Activated CD8-positive, alpha-beta T cell treated with anti-CD3 and anti-CD28 coated beads, Interleukin-2, amount 10 ng/mL, durations not matched to agents 7 days and 5 days (primary cell): Measurements from ENCODE around the gene ZBTB8OS. TPM values are rescaled to one million over a fixed set of nuclear protein-coding genes. Genes with fewer than 3 reads are reported as not detected.
"Not testable (repeated sequence)": the region's sequence is repeated elsewhere in the genome, so short reads cannot be mapped to it uniquely, and the experiment has no call there.

Experiments
- ATAC-seq: fragments of 150-1000 bp; cut with Tn5 transposase; one replicate; pipeline ENCODE4 v1.10.0; 2021; ENCODE audit warnings: moderate library complexity
- CTCF ChIA-PET: fragments of 350-600 bp; sonication (Branson Sonifier 250); formaldehyde crosslinking; loops from one replicate; lab custom pipeline; 2021; ENCODE audit warnings: antibody characterized with exemption; lab: Charles Lee
- POLR2A ChIA-PET: fragments of 350-600 bp; sonication (Branson Sonifier 250); formaldehyde crosslinking; loops from one replicate; lab custom pipeline; 2021; ENCODE audit warnings: antibody characterized with exemption; lab: Charles Lee
- DNase-seq: peaks from one replicate; pipeline ENCODE4 v3.0.0-alpha.2; 2020
- H3K27ac Mint-ChIP-seq: one replicate; pipeline ENCODE4 v1.8.0; 2021; ENCODE audit warnings: mild to moderate bottlenecking, mixed read lengths
- H3K27me3 Mint-ChIP-seq: one replicate; pipeline ENCODE4 v1.8.0; 2021; ENCODE audit warnings: low read depth, mixed read lengths
- H3K36me3 Mint-ChIP-seq: one replicate; pipeline ENCODE4 v1.8.0; 2021; ENCODE audit warnings: low read depth, mixed read lengths
- H3K4me1 Mint-ChIP-seq: one replicate; pipeline ENCODE4 v1.8.0; 2021; ENCODE audit warnings: low read depth, mixed read lengths
- H3K4me3 Mint-ChIP-seq: one replicate; pipeline ENCODE4 v1.8.0; 2021; ENCODE audit warnings: mild to moderate bottlenecking, mixed read lengths
- H3K9me3 Mint-ChIP-seq: one replicate; pipeline ENCODE4 v1.8.0; 2022; ENCODE audit warnings: mixed read lengths; ENCODE audit not compliant: insufficient read depth
- total RNA-seq, 2 experiments: library from RNA; stranded (reverse); gene quantifications; one replicate each; pipeline ENCODE4 v1.2.3, GENCODE V29; 2021

ZBTB8OS gene
- total RNA-seq, 2 experiments from 2014 or later: 50.5 to 54.1 TPM

DNA sequence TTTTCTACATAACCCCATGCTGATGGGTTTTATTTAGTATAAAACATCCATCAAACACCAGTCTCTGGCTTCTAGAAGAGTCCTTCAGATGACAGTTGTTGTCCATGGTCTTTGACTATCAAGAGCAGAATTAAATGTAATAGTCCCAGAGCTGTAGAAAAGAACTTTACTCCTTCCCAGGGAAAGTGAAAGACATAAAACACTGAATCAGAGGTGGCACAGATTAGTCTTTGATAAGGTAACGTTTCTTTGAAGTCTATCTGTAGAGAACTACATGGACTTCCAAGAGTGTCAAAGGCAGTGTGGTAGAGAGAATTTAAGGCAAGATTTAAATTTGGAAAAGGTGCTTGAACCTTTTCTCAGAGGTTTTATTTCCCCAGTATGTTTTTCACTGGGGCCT, 30.3 kb upstream of the ZBTB8OS start:
- H3K36me3 Mint-ChIP-seq: peaks cover 65% of the 10 kb centered on the region
- no peak for ATAC-seq
- no peak for DNase-seq
- ChIA-PET POLR2A (no interaction called here), CTCF (no interaction called here)
- H3K4me1 Mint-ChIP-seq: no peaks in the 10 kb centered on the region
- no peaks in the 10 kb centered on the region for H3K9me3 Mint-ChIP-seq
- no peak overlapping the region for H3K4me3 Mint-ChIP-seq
- no peaks in the 10 kb centered on the region for H3K27me3 Mint-ChIP-seq
- H3K27ac Mint-ChIP-seq: peak overlapping the region; percentile 42

DNA sequence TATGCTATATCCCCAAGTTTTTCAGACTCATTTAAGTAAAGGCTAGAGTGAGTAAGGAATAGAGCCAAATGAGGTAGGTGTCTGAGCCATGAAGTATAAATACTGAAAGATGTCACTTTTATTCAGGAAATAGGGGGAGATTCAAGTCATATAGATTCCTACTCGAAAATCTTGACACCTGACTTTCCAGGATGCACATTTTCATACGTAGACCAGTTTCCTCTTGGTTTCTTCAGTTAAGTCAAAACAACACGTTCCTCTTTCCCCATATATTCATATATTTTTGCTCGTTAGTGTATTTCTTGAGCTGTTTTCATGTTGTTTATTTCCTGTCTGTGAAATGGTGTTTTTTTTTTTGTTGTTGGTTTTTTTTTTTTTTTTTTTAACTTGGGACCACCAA, 29.6 kb upstream of the ZBTB8OS start:
- H3K4me1 Mint-ChIP-seq, DNase-seq, ATAC-seq, H3K27ac Mint-ChIP-seq, H3K4me3 Mint-ChIP-seq, H3K27me3 Mint-ChIP-seq, H3K9me3 Mint-ChIP-seq, CTCF ChIA-PET, POLR2A ChIA-PET: not testable (repeated sequence)
- peaks cover 65% of the 10 kb centered on the region for H3K36me3 Mint-ChIP-seq

DNA sequence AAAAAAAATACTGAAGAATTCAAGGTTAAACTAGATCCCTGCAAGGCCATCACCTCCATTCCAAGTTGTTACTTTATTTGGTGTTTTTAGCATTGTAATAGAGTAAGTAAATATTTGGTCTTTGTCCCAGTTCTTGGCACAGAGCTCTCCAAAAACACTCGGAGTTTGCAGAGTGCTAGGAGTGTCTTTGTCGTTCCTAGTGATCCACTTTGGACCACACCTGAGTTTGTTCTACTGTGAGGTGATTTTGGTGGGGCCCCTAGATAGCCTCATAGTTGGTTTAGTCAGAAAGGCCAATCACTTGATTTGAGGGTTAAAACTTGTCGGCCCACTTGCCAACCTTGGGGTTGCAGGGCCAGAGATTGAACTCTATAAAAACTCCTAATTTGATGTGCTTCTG, 26.6 kb upstream of the ZBTB8OS start:
- Mint-ChIP-seq H3K9me3 (no peaks in the 10 kb centered on the region), H3K27me3 (no peaks in the 10 kb centered on the region), H3K36me3 (peaks cover 66% of the 10 kb centered on the region), H3K27ac (no peak overlapping the region), H3K4me3 (no peak overlapping the region), H3K4me1 (no peaks in the 10 kb centered on the region)
- POLR2A ChIA-PET: no interaction called here
- DNase-seq (no peak), ATAC-seq (no peak)
- CTCF ChIA-PET: interaction anchor here (0.6 to 1.2 kb wide), 2 partner anchors 35 to 120 kb away, joined by 3 to 4 read pairs; no protein-coding TSS in a partner anchor

DNA sequence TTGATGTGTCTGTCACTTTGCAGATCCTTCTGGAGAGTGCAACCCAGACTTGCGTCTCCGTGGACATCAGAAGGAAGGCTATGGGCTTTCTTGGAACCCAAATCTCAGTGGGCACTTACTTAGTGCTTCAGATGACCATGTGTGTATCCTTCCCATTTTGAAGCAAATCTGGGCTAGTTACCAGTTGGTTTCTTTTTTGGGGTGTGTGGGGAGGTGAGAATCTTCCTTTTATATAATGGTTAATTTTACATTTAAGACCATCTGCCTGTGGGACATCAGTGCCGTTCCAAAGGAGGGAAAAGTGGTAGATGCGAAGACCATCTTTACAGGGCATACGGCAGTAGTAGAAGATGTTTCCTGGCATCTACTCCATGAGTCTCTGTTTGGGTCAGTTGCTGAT, 18.4 kb upstream of the ZBTB8OS start:
- DNase-seq, CTCF ChIA-PET, H3K27ac Mint-ChIP-seq, H3K4me3 Mint-ChIP-seq, H3K27me3 Mint-ChIP-seq, H3K9me3 Mint-ChIP-seq, H3K4me1 Mint-ChIP-seq, ATAC-seq, POLR2A ChIA-PET: not testable (repeated sequence)
- H3K36me3 Mint-ChIP-seq: peaks cover 62% of the 10 kb centered on the region

DNA sequence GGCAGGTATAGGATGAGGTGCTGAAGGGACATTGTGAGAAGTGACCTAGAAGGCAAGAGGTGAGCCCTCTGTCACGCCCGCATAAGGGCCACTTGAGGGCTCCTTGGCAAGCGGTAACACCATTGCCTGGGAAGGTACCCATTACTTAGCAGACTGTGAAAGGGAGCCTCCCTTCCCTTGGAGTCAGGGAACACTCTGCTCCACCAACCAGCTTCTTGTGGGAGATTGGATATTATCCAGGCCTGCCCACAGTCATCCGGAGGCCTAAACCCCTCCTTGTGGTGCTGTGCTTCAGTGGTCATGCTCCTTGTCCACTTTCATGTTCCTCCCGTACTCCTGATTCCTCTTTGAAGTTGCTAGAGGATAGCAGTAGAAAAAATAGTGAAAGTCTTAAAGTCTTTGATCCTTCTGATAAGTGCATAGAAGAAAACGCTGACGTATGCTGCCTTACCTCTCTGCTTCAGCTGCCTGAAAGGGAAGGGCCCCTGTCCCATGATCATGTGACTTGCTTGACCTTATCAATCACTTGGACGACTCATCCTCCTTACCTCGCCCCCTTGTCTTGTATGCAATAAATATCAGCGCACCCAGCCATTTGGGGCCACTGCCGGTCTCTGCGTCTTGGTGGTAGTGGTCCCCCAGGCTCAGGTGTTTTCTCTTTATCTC, 16.7 kb upstream of the ZBTB8OS start:
- Mint-ChIP-seq H3K27ac (no peak overlapping the region), H3K36me3 (peaks cover 50% of the 10 kb centered on the region), H3K9me3 (no peaks in the 10 kb centered on the region), H3K4me1 (peaks cover 3% of the 10 kb centered on the region), H3K27me3 (no peaks in the 10 kb centered on the region), H3K4me3 (no peak overlapping the region)
- ChIA-PET CTCF (no interaction called here), POLR2A (no interaction called here)
- ATAC-seq (no peak), DNase-seq (no peak)

DNA sequence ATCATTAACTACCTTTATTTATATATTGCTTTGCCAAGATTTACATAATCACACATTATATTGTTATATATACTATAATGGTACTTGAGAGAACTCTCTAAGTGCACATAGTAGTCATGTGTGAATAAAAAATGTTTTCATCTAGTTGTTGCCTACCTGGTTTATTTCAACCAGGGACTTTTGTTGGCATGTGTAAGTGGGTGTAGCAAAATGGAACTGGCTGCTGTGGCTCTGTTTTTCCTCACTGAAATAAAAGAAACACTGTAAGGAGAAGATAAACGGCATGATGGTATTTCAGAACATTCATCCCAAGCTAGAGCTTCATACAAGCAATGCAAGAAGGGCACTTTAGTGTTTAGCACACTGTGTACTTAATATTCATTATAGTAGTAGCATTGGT, 15.6 kb upstream of the ZBTB8OS start:
- no peak for DNase-seq
- ChIA-PET CTCF (no interaction called here), POLR2A (no interaction called here)
- Mint-ChIP-seq H3K9me3 (no peaks in the 10 kb centered on the region), H3K36me3 (peaks cover 54% of the 10 kb centered on the region), H3K4me3 (no peak overlapping the region), H3K4me1 (peaks cover 3% of the 10 kb centered on the region), H3K27me3 (no peaks in the 10 kb centered on the region), H3K27ac (no peak overlapping the region)
- no peak for ATAC-seq

DNA sequence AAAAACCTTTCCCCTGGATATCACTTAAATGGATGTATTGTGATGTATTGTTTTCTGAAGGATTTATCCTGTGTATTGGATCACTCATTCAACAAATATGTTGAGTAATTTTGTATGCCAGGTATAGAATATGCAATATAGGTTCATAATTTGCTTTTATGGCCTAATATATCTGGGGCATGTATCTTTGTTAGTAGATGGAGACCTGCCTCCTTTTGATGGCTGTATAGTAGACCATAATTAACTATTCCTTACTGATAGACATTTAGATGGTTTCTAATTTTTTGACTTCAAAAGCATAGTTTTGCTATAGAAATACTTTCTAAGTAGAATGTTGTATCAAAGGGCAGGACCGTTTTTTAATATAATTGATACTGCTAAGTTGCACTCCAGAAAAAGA, 9.2 kb upstream of the ZBTB8OS start:
- Mint-ChIP-seq H3K27ac (no peak overlapping the region), H3K27me3 (no peaks in the 10 kb centered on the region), H3K36me3 (peaks cover 61% of the 10 kb centered on the region), H3K4me3 (no peak overlapping the region), H3K4me1 (peaks cover 30% of the 10 kb centered on the region), H3K9me3 (no peaks in the 10 kb centered on the region)
- POLR2A ChIA-PET: interaction anchor here (0.7 kb wide), 1 partner anchor 134 kb away, joined by 3 read pairs; no protein-coding TSS in a partner anchor
- no peak for DNase-seq
- no peak for ATAC-seq
- CTCF ChIA-PET: interaction anchor here (1.4 kb wide), 1 partner anchor 53 kb away, joined by 7 read pairs; no protein-coding TSS in a partner anchor

DNA sequence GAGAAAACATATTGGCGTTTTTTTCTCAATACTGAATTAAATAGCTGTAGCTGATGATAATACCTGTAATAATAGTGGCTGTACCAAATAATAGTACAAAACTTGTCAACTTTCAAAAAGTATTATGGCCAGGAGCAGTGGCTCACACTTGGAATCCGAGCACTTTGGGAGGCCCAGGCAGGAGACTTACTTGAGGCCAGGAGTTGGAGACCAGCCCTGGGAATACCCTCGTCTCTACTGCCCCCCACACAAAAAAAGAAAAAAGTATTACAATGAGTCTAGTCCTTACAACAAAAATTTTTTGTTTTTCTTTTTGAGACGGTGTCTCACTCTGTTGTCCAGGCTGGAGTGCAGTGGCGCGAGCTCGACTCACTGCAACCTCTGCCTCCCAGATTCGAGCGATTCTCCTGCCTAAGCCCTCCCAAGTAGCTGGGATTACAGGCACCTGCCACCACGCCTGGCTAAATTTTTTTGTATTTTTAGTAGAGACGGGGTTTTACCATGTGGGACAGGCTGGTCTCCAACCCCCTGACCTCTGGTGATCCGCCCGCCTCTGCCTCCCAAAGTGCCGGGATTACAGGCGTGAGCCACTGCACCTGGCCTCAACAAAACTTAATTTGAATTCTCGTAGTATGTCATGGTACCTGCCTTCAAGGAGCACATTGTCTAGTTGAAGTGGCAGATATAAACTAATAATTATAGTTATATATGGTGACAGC, 2.1 kb upstream of the ZBTB8OS start:
- Mint-ChIP-seq H3K9me3 (no peaks in the 10 kb centered on the region), H3K27ac (peak overlapping the region; percentile 99), H3K4me3 (peak overlapping the region; percentile 98), H3K4me1 (peaks cover 52% of the 10 kb centered on the region), H3K36me3 (peaks cover 65% of the 10 kb centered on the region), H3K27me3 (no peaks in the 10 kb centered on the region)
- CTCF ChIA-PET: interaction anchor here (1.3 to 1.5 kb wide), 2 partner anchors 8 to 132 kb away, joined by 3 read pairs; no protein-coding TSS in a partner anchor
- ATAC-seq: no peak
- DNase-seq: no peak
- POLR2A ChIA-PET: interaction anchor here (1.0 to 2.0 kb wide), 4 partner anchors 10 to 39 kb away, joined by 3 to 5 read pairs (median 3); no protein-coding TSS in a partner anchor

DNA sequence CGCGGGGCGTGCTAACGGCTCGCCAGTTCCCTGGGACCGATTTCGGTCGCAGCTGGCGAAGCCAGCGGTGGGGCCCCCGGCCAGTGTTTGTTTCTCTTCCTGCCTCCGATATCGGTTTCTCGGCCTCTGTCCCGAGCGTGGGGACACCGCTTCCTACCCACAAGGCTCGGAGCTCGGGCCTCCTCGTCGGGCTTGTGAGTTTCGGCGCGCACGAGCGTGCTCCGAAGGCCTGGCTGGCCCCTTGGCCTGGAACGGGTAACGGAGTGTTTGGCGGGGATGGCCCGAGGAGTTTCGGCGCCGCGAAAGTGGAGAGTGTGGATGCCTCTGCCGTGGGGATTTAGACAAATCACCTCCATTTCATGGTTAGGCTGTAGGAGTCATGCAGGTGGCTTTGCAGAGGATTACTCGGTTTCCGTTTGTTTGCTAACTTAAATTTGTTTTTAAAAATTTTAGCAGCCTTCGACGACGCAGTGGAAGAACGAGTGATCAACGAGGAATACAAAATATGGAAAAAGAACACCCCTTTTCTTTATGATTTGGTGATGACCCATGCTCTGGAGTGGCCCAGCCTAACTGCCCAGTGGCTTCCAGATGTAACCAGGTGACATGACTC, 1.2 kb upstream of the ZBTB8OS start:
- peak; percentile 7 for ATAC-seq
- H3K4me3 Mint-ChIP-seq: peak overlapping the region; percentile 98
- DNase-seq: no peak
- peak overlapping the region; percentile 99 for H3K27ac Mint-ChIP-seq
- peaks cover 47% of the 10 kb centered on the region for H3K4me1 Mint-ChIP-seq
- H3K9me3 Mint-ChIP-seq: no peaks in the 10 kb centered on the region
- H3K27me3 Mint-ChIP-seq: no peaks in the 10 kb centered on the region
- POLR2A ChIA-PET: interaction anchor here (0.7 to 2.0 kb wide), 17 partner anchors 9 to 404 kb away, joined by 3 to 16 read pairs (median 3); partner anchors contain the start of genes S100PBP and YARS1
- CTCF ChIA-PET: interaction anchor here (0.9 to 1.4 kb wide), 5 partner anchors 9 to 396 kb away, joined by 3 to 9 read pairs (median 3); no protein-coding TSS in a partner anchor
- peaks cover 57% of the 10 kb centered on the region for H3K36me3 Mint-ChIP-seq

DNA sequence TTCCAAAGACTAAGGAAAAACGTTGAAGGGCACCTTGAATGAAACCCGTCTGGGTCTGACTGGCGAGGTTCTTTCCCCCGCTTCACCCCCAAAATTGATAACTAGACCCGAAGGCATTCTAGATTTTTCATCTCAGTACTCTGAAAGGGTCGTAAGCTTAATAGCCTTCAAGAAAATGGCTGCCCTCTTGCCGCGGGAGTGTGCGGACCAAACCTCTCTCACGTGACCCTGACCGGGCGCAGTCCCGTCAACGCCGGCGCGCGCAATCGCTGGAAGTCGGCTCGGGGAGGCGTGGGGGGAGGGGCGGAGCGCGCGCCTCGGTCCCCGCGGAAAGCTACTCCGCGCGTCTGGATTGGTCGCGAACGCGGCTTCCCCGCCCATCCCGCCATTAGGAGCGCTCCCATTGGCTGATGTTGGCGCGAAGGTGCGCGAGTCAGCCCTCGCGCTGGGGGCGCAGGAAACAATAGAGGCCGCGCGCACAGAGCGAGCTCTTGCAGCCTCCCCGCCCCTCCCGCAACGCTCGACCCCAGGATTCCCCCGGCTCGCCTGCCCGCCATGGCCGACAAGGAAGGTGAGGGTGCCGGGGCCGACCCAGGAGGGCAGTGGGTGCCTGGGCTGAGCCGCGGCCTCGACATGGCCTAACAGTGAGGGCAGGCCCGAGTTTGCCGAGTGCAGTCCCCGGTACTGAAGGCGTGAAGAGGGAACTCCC, 556 bp upstream of the ZBTB8OS start, which contains the start of gene RBBP4:
Gene RBBP4 (plus strand): TSS at position 457 of the 709 bp plus-strand sequence. CDS start 99 bp downstream, at position 556.
- ChIA-PET CTCF (interaction anchor here (0.7 to 1.4 kb wide), 6 partner anchors 10 to 395 kb away, joined by 3 to 9 read pairs (median 3); no protein-coding TSS in a partner anchor), POLR2A (interaction anchor here (0.7 to 2.0 kb wide), 18 partner anchors 10 to 403 kb away, joined by 3 to 16 read pairs (median 3); partner anchors contain the start of genes LCK, S100PBP and YARS1)
- DNase-seq (peak; percentile 98), ATAC-seq (peak; percentile 92)
- H3K9me3 Mint-ChIP-seq: no peaks in the 10 kb centered on the region
- H3K36me3 Mint-ChIP-seq: peaks cover 56% of the 10 kb centered on the region
- peak within 1 kb of the TSS; percentile 98 for H3K4me3 Mint-ChIP-seq
- no peaks in the 10 kb centered on the region for H3K27me3 Mint-ChIP-seq
- peak within 1 kb of the TSS; percentile 99 for H3K27ac Mint-ChIP-seq
- H3K4me1 Mint-ChIP-seq: peaks cover 45% of the 10 kb centered on the region
